HG02938 (cell line): Measurements from ENCODE around the gene IL11.

Source experiments
- ATAC-seq: cut with Tn5 transposase; IDR thresholded peaks from one replicate; pipeline ENCODE4 v1.9.1; 2021; ENCODE audit warnings: mild to moderate bottlenecking, moderate library complexity; ENCODE audit not compliant: unreplicated experiment

Gene IL11

GRCh38 chr19:55391702-55392615 lies 21.7 kb upstream of the IL11 start:
- no peak for ATAC-seq

GRCh38 chr19:55391191-55391670 lies 21.0 kb upstream of the IL11 start:
- ATAC-seq, result no peak

GRCh38 chr19:55390461-55390880 lies 20.2 kb upstream of the IL11 start:
- no peak for ATAC-seq

GRCh38 chr19:55389386-55390317 lies 19.4 kb upstream of the IL11 start:
- ATAC-seq, result no peak

- ATAC-seq, result no peak
Measured at GRCh38 chr19:55387736-55388497, 17.7 kb upstream of the IL11 start.

- ATAC-seq, result no peak
Measured at GRCh38 chr19:55386493-55386971, 16.3 kb upstream of the IL11 start.

GRCh38 chr19:55385724-55386492 lies 15.6 kb upstream of the IL11 start, which contains the start of gene RPL28:
Gene RPL28 (plus strand): TSS chr19:55385932. CDS start chr19:55386358, 426 bp downstream.
- ATAC-seq, result peak; percentile 74

GRCh38 chr19:55384920-55385723 lies 14.9 kb upstream of the IL11 start:
- peak; percentile 58 for ATAC-seq

- no peak for ATAC-seq
Measured at GRCh38 chr19:55384131-55384919, 14.1 kb upstream of the IL11 start, which contains the start of gene TMEM238. Gene TMEM238 (minus strand): TSS chr19:55384292. CDS start chr19:55384259, 33 bp downstream.

GRCh38 chr19:55383279-55384130 lies 13.2 kb upstream of the IL11 start:
- ATAC-seq, result no peak

- no peak for ATAC-seq
Measured at GRCh38 chr19:55382522-55383054, 12.3 kb upstream of the IL11 start.

GRCh38 chr19:55382013-55382412 lies 11.8 kb upstream of the IL11 start:
- no peak for ATAC-seq

GRCh38 chr19:55379174-55379573 lies 8.9 kb upstream of the IL11 start:
- ATAC-seq, result no peak

GRCh38 chr19:55377356-55378131 lies 7.3 kb upstream of the IL11 start:
- ATAC-seq, result no peak

GRCh38 chr19:55376241-55376933 lies 6.1 kb upstream of the IL11 start, which contains the start of gene TMEM190:
Gene TMEM190 (plus strand): TSS chr19:55376826. CDS start chr19:55376854, 28 bp downstream.
- no peak for ATAC-seq
